ENCODE results near the gene BCAT1. TPM values are rescaled to one million over a fixed set of nuclear protein-coding genes. Genes with fewer than 3 reads are reported as not detected.

Gene BCAT1
- total and polyA plus RNA-seq, 2 donors (not counting 1 experiment from before 2014, with no cell fraction given) = 0.33 to 9.6 TPM

DNA sequence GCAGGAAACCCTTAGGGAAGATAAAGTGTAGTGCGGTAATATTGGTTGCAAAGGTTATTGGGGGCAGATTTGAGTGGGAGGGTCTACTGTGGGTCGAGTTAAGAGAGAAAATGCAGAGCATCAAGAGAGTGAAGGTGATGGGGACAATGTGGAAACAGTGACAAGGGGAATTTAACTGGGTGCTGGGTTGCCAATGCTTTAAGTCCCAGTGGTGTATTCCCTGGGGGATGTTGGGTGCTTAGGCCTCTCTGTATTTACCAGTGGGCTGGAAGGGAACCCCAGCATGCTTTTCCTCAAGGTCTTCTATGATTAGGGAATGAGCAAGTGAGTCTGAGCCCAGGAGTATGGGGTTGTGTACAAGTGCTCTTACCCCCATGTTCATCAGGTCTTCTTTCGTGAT lies 10.6 kb downstream of the BCAT1 start:
- no peak for ATAC-seq (ENCODE audit: low read depth)
- Histone ChIP-seq H4K20me1 (ENCODE audit: control insufficient read depth, insufficient read depth, low read length, poor library complexity, severe bottlenecking) (no peaks in the 10 kb centered on the region), H3K4me3 (ENCODE audit: control extremely low read depth in 1 of 5, extremely low read depth in 1 of 5, insufficient read depth in 1 of 5, low read depth in 2 of 5, low read length in 4 of 5) (no peak overlapping the region), H3K9me3 (ENCODE audit: control extremely low read depth in 1 of 3, control insufficient read depth in 2 of 3, insufficient read depth in 1 of 3, low read length in 2 of 3) (no peaks in the 10 kb centered on the region), H3K79me2 (ENCODE audit: control insufficient read depth, insufficient read depth, low read length) (no peaks in the 10 kb centered on the region), H3K27me3 (replicated peaks in 1 of 4; ENCODE audit: control extremely low read depth in 1 of 4, control insufficient read depth in 3 of 4, insufficient read depth in 4 of 4, low read length in 3 of 4) (no peaks in the 10 kb centered on the region), H3K4me2 (replicated peaks; ENCODE audit: low read depth, low read length, poor library complexity, severe bottlenecking) (no peak overlapping the region), H3K9ac (ENCODE audit: low read length) (no peak overlapping the region), H3K36me3 (replicated peaks in 1 of 2; ENCODE audit: control extremely low read depth in 1 of 2, control insufficient read depth in 1 of 2, extremely low read depth in 1 of 2, insufficient read depth in 2 of 2, low read length in 1 of 2) (no peaks in the 10 kb centered on the region), H2AFZ (ENCODE audit: insufficient read depth, low read depth, low read length, poor library complexity, severe bottlenecking) (no peak overlapping the region), H3K27ac (ENCODE audit: low read length in 2 of 2) (no peak overlapping the region), H3K4me1 (ENCODE audit: control insufficient read depth in 2 of 2, insufficient read depth in 2 of 2, low read length in 2 of 2) (no peaks in the 10 kb centered on the region)
- Mint-ChIP-seq H3K4me3 (no peak overlapping the region), H3K27me3 (no peaks in the 10 kb centered on the region), H3K27ac (no peak overlapping the region), H3K9me3 (ENCODE audit: insufficient read depth) (no peaks in the 10 kb centered on the region), H3K4me1 (peaks cover 6% of the 10 kb centered on the region)
- no peak for DNase-seq
- intact Hi-C loops (cut with micrococcal nuclease) = no loop called here
- 37% methylated on average over 2 of the region's 3 CpGs for WGBS (ENCODE audit: insufficient coverage)
- TF ChIP-seq, protein P1, sequence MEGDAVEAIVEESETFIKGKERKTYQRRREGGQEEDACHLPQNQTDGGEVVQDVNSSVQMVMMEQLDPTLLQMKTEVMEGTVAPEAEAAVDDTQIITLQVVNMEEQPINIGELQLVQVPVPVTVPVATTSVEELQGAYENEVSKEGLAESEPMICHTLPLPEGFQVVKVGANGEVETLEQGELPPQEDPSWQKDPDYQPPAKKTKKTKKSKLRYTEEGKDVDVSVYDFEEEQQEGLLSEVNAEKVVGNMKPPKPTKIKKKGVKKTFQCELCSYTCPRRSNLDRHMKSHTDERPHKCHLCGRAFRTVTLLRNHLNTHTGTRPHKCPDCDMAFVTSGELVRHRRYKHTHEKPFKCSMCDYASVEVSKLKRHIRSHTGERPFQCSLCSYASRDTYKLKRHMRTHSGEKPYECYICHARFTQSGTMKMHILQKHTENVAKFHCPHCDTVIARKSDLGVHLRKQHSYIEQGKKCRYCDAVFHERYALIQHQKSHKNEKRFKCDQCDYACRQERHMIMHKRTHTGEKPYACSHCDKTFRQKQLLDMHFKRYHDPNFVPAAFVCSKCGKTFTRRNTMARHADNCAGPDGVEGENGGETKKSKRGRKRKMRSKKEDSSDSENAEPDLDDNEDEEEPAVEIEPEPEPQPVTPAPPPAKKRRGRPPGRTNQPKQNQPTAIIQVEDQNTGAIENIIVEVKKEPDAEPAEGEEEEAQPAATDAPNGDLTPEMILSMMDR (IDR thresholded peaks at IDR 0.05) = no peak
- no peak for TF ChIP-seq EZH2 (IDR thresholded peaks at IDR 0.05; ENCODE audit: borderline replicate concordance, insufficient read depth, low read depth, low read length, poor library complexity, severe bottlenecking)
- POLR2A ChIA-PET = no interaction called here
- CTCF ChIA-PET = no interaction called here

DNA sequence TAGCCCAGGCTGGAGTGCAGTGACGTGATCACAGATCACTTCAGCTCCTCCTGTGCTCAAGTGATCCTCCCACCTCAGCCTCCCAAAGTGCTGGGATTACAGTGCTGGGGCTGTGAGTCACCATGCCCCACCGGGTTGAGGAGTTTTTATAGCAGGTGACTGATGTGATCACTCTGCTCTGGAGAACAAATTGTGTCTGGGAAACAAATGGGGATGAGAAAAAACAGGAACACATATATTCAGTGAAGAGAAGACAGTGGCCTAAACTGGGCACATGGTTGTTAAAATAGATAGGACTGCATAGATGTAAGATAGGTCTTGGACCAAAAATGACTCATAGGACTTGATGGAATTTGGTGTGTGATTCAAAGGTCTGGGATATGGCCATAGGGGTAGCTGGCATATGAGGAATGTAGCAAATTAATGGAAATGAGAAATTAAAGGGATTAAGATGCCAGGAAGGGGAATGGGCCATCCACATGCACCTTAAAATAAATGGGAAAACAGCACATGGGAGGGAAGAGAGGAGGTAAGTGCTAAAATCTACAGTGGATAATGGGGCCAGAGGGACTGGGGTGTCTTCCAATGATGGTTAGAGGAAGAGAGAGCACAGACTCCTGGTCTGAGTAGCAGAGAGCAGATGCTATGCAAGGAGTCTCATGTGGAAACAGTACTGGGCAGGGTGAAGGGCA lies 11.2 kb downstream of the BCAT1 start:
- H3K4me2 ChIP-seq (replicated peaks; ENCODE audit: low read depth, low read length, poor library complexity, severe bottlenecking) = no peak overlapping the region
- Mint-ChIP-seq H3K27me3 (no peaks in the 10 kb centered on the region), H3K27ac (no peak overlapping the region), H3K4me1 (peaks cover 3% of the 10 kb centered on the region), H3K9me3 (ENCODE audit: insufficient read depth) (no peaks in the 10 kb centered on the region), H3K4me3 (no peak overlapping the region)
- no peaks in the 10 kb centered on the region for H3K4me1 ChIP-seq (ENCODE audit: control insufficient read depth in 2 of 2, insufficient read depth in 2 of 2, low read length in 2 of 2)
- DNase-seq (no peak), ATAC-seq (ENCODE audit: low read depth) (no peak)
- no peaks in the 10 kb centered on the region for H3K79me2 ChIP-seq (ENCODE audit: control insufficient read depth, insufficient read depth, low read length)
- intact Hi-C loops (cut with micrococcal nuclease) = no loop called here
- H3K9me3 ChIP-seq (ENCODE audit: control extremely low read depth in 1 of 3, control insufficient read depth in 2 of 3, insufficient read depth in 1 of 3, low read length in 2 of 3) = no peaks in the 10 kb centered on the region
- H2AFZ ChIP-seq (ENCODE audit: insufficient read depth, low read depth, low read length, poor library complexity, severe bottlenecking) = no peak overlapping the region
- WGBS (ENCODE audit: insufficient coverage) = 73% methylated on average over 2 of the region's 2 CpGs
- H4K20me1 ChIP-seq (ENCODE audit: control insufficient read depth, insufficient read depth, low read length, poor library complexity, severe bottlenecking) = no peaks in the 10 kb centered on the region
- no peak overlapping the region for H3K9ac ChIP-seq (ENCODE audit: low read length)
- H3K36me3 ChIP-seq (replicated peaks in 1 of 2; ENCODE audit: control extremely low read depth in 1 of 2, control insufficient read depth in 1 of 2, extremely low read depth in 1 of 2, insufficient read depth in 2 of 2, low read length in 1 of 2) = no peaks in the 10 kb centered on the region
- H3K4me3 ChIP-seq (ENCODE audit: control extremely low read depth in 1 of 5, extremely low read depth in 1 of 5, insufficient read depth in 1 of 5, low read depth in 2 of 5, low read length in 4 of 5) = no peak overlapping the region
- ChIA-PET POLR2A (no interaction called here), CTCF (no interaction called here)
- no peak for TF ChIP-seq EZH2 (IDR thresholded peaks at IDR 0.05; ENCODE audit: borderline replicate concordance, insufficient read depth, low read depth, low read length, poor library complexity, severe bottlenecking)
- TF ChIP-seq, protein P1 (IDR thresholded peaks at IDR 0.05) = no peak
- no peaks in the 10 kb centered on the region for H3K27me3 ChIP-seq (replicated peaks in 1 of 4; ENCODE audit: control extremely low read depth in 1 of 4, control insufficient read depth in 3 of 4, insufficient read depth in 4 of 4, low read length in 3 of 4)
- H3K27ac ChIP-seq (ENCODE audit: low read length in 2 of 2) = no peak overlapping the region

Data from B cell (primary cell).